ENCODE measurements around the gene CEL.

CEL gene

DNA sequence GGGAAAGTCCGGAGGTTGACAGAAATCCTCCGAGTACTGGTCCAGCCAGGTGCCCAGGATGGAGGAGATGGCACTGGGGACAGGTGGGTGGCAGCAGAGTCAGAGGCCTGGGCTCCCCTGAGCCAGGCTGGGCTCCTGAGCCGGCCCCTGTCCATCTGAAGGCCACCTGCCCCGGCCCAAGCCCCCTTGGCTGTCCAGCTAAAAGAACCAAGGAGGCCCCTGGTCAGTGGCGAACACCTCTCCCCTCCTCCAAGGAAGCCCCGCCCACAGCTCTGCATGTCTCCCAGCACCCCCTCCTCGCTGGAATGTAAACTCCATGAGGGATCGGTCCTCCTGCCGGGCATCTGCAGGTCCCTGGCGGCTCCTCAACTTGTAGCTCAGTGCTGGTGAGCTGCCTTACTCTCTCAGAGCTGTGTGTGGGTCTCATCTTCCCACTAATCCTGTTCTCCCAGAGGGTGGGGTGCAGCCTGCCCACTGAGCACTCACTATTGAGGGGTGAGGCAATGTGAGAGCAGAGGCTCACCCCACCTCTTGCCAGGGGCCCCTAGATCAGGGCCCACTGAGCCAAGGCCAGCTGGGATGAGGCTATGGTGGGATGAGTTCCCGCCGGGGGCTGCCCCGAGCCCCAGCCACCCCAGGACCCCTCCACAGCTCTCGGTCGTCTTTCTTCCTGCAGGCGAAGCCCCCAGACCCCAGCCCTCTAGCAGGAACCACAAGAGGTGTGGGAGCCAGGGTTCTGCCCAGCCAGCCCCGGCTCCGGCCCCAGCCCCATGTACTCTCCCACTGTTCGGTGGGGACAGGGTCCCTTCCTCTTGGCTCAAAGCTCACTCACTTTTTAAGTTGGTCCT is 47.2 kb downstream of the CEL start:
- no peak for DNase-seq (ENCODE audit: low read depth, low spot score)
- in situ Hi-C loops (cut with HindIII; ENCODE audit: low sequenced_read_pairs): no loop called here
- H3K4me3 ChIP-seq (ENCODE audit: low read depth, low read length): no peak overlapping the region
- TF ChIP-seq, protein P1, sequence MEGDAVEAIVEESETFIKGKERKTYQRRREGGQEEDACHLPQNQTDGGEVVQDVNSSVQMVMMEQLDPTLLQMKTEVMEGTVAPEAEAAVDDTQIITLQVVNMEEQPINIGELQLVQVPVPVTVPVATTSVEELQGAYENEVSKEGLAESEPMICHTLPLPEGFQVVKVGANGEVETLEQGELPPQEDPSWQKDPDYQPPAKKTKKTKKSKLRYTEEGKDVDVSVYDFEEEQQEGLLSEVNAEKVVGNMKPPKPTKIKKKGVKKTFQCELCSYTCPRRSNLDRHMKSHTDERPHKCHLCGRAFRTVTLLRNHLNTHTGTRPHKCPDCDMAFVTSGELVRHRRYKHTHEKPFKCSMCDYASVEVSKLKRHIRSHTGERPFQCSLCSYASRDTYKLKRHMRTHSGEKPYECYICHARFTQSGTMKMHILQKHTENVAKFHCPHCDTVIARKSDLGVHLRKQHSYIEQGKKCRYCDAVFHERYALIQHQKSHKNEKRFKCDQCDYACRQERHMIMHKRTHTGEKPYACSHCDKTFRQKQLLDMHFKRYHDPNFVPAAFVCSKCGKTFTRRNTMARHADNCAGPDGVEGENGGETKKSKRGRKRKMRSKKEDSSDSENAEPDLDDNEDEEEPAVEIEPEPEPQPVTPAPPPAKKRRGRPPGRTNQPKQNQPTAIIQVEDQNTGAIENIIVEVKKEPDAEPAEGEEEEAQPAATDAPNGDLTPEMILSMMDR (IDR thresholded peaks at IDR 0.05; ENCODE audit: low read depth, low read length): no peak

DNA sequence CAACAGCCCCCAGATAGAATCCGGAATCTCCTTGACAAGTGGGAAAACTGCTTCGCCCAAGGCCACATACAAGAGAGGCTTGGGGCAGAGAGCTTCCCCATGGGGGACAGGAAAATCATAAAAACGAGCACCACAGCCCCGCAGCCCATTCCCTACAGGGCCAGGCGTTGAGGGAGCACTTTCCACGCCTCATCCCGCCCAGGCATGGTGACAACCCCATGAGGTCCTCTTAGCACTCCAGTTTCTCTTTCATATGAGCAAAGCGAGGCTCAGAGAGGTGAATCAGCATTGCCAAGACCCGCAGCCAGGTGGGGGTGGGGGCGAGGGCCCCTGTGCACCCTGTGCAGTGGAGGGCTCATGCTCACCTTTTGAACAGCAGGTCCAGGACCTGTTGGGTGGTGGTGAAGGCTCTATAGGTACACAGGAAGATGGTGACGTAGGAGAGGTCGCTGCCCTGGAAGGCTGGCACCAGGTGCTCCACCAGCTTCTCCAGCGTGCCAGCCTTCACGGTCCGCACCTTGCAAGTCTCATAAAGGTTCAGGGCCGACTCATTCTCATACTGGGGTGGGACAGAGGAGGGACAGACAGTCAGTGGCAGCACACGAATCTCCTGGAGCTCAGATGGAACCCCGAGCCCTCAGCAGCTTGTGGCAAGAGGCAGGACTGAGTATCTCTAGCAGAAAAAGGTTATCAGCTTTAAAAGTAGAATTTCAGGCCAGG is 48.3 kb downstream of the CEL start:
- DNase-seq (ENCODE audit: low read depth, low spot score): no peak
- in situ Hi-C loops (cut with HindIII; ENCODE audit: low sequenced_read_pairs): no loop called here
- no peak overlapping the region for H3K4me3 ChIP-seq (ENCODE audit: low read depth, low read length)
- TF ChIP-seq, protein P1 (IDR thresholded peaks at IDR 0.05; ENCODE audit: low read depth, low read length): no peak

DNA sequence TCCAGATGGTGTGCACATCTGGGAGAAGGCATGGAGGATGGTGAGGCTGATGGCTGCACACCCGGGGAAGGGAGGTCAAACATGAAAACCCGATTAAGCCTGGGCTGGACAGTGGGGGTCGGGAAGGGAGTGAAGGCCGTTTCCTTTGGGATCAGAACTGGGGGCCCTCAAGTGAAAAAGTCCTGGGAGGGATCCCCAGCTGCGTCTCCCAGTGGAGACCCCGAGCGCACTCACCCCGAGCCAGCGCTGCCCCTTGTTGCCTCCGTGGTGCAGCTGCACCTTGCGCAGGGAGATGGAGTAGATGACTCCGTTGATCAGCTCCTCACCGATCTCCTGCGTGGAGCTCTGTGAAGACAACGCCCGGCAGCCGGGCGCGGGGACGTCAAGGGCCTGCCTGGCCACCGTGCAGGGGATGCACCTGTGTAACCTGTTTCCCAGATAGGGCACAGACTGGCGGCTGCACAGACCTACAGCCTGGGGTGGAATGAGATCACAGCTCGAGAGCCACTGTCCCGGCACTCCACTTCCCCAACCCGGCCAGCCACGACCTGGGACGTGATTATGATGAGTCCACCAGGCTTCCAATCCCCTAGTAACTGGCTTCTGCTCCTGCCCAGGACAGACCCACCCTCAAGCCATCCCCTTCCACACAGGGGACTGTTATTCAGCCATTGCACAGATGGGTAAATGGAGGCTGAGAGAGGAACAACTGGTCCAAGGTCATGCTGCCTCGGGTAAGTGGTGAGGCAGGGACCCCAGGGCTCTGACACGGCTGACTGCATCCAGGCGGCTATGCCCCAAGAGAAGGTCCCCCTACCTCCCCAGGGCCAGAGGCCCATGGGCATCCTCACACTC is 50.3 kb downstream of the CEL start:
- in situ Hi-C loops (cut with HindIII; ENCODE audit: low sequenced_read_pairs): no loop called here
- no peak for DNase-seq (ENCODE audit: low read depth, low spot score)
- TF ChIP-seq, protein P1 (IDR thresholded peaks at IDR 0.05; ENCODE audit: low read depth, low read length): no peak
- H3K4me3 ChIP-seq (ENCODE audit: low read depth, low read length): no peak overlapping the region

DNA sequence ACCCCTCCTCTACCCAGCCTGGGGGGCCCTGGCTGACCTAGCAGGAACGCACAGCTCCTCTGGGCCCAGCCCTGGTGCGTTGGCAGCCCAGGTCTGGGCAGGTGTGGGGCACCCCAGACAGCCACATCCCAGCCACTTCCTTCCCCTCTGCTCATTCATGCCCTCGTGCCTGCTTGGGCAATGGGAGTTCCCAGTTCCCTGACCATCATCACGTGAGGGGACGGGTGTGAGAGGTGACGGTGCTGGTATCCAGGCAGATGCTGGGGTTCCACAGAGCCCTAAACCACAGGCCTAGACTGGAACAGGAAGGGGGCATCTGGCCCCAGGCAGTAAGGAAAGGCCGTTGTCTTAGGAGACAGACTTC is 50.9 kb downstream of the CEL start:
- TF ChIP-seq, protein P1 (IDR thresholded peaks at IDR 0.05; ENCODE audit: low read depth, low read length): no peak
- in situ Hi-C loops (cut with HindIII; ENCODE audit: low sequenced_read_pairs): no loop called here

DNA sequence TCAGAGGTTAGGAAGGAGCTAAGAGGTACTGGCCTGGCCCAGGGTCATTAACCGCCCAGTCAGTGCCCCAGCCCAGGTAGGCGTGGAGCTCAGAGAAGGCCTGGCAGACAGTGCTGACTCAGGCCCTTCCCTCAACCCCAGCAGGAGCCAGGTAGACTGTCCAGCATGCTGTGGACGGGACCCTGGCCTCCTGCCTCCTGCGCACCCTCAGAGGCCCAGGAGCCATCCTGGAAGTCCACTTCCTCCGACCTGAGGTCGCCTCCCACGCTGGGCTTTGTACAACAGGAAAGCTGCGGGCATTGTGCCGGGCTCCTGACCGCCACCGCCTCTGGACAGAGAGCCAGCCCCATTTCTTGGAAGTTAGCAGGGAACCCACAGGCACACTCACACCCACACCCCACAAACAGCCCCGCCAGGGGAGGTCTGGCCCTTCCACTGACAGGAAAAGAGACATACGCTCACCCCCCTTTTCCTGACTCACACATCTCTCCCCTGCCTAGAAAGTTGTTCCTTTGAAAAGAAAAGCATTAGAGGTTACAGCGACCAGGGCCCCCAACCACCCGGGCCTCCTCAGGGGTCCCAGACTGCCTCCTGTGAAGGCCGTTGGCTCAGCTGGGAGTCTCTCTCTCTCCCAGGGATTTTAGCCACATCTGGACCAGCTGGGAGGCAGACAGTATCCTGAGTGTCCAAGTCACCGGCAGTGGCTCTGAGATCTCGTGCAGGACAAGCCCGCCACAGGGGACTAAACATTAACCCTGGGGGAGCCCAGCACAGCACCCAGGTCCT is 51.6 kb downstream of the CEL start:
- in situ Hi-C loops (cut with HindIII; ENCODE audit: low sequenced_read_pairs): no loop called here
- DNase-seq (ENCODE audit: low read depth, low spot score): peak; percentile 74
- H3K4me3 ChIP-seq (ENCODE audit: low read depth, low read length): no peak overlapping the region
- TF ChIP-seq, protein P1 (IDR thresholded peaks at IDR 0.05; ENCODE audit: low read depth, low read length): no peak

More for the DNA sequence above, 50.9 kb downstream of the CEL start:
- no peak for DNase-seq (ENCODE audit: low read depth, low spot score)
- no peak overlapping the region for H3K4me3 ChIP-seq (ENCODE audit: low read depth, low read length)
